HG02870 (cell line): ENCODE results near the gene ARHGEF7.

Experiments
- ATAC-seq: cut with Tn5 transposase; IDR thresholded peaks from one replicate; pipeline ENCODE4 v1.9.1; 2021; ENCODE audit warnings: mild to moderate bottlenecking, moderate library complexity; ENCODE audit not compliant: unreplicated experiment

The ARHGEF7 gene

GRCh38 chr13:111272117-111272516 is 157.0 kb downstream of the ARHGEF7 start:
- ATAC-seq = no peak

- no peak for ATAC-seq
Observed at GRCh38 chr13:111275382-111275781, 160.3 kb downstream of the ARHGEF7 start.

GRCh38 chr13:111275995-111276618 is 161.0 kb downstream of the ARHGEF7 start:
- no peak for ATAC-seq

GRCh38 chr13:111278258-111278657 is 163.1 kb downstream of the ARHGEF7 start:
- ATAC-seq = no peak

- no peak for ATAC-seq
Observed at GRCh38 chr13:111278743-111279652, 163.9 kb downstream of the ARHGEF7 start.

- no peak for ATAC-seq
Observed at GRCh38 chr13:111280226-111280625, 165.1 kb downstream of the ARHGEF7 start.

GRCh38 chr13:111280681-111281585 is 165.8 kb downstream of the ARHGEF7 start:
- ATAC-seq = no peak

GRCh38 chr13:111281751-111282311 is 166.7 kb downstream of the ARHGEF7 start:
- no peak for ATAC-seq

- ATAC-seq = no peak
Observed at GRCh38 chr13:111282425-111282824, 167.3 kb downstream of the ARHGEF7 start.

- no peak for ATAC-seq
Observed at GRCh38 chr13:111282997-111283396, 167.9 kb downstream of the ARHGEF7 start.

- ATAC-seq = no peak
Observed at GRCh38 chr13:111283457-111283856, 168.3 kb downstream of the ARHGEF7 start.

- ATAC-seq = no peak
Observed at GRCh38 chr13:111283991-111284390, 168.9 kb downstream of the ARHGEF7 start.

- no peak for ATAC-seq
Observed at GRCh38 chr13:111284565-111284964, 169.5 kb downstream of the ARHGEF7 start.

- no peak for ATAC-seq
Observed at GRCh38 chr13:111286162-111286561, 171.1 kb downstream of the ARHGEF7 start.

- no peak for ATAC-seq
Observed at GRCh38 chr13:111286749-111287148, 171.6 kb downstream of the ARHGEF7 start.

- no peak for ATAC-seq
Observed at GRCh38 chr13:111287201-111287600, 172.1 kb downstream of the ARHGEF7 start.

- ATAC-seq = no peak
Observed at GRCh38 chr13:111288276-111288675, 173.2 kb downstream of the ARHGEF7 start.

- no peak for ATAC-seq
Observed at GRCh38 chr13:111289251-111289650, 174.1 kb downstream of the ARHGEF7 start.

GRCh38 chr13:111291908-111292307 is 176.8 kb downstream of the ARHGEF7 start:
- no peak for ATAC-seq

GRCh38 chr13:111292710-111293485 is 177.8 kb downstream of the ARHGEF7 start:
- ATAC-seq = no peak
